Fibroblast of mammary gland (primary cell): ENCODE results near the gene AKAP13.

Experiments
- DNase-seq: peaks from one replicate; pipeline ENCODE4 v3.0.0-alpha.2; 2010; ENCODE audit warnings: low read depth
- H3K4me3 ChIP-seq: 2 replicates; pipeline ENCODE4 v1.5.1; 2011; ENCODE audit warnings: low read depth, mild to moderate bottlenecking, low read length, moderate library complexity; ENCODE audit not compliant: control insufficient read depth
- CTCF ChIP-seq: conservative IDR thresholded peaks from 2 replicates; pipeline ENCODE4 v1.5.1; 2011; ENCODE audit warnings: low read depth, low read length, inconsistent platforms; ENCODE audit not compliant: control insufficient read depth, insufficient read depth

The AKAP13 gene

GRCh38 chr15:85457392-85457968 is 77.1 kb downstream of the AKAP13 start:
- no peak for DNase-seq
- no peak for TF ChIP-seq CTCF
- no peak overlapping the region for H3K4me3 ChIP-seq

- TF ChIP-seq CTCF, result no peak
- no peak overlapping the region for H3K4me3 ChIP-seq
- peak; percentile 23 for DNase-seq
Measured at GRCh38 chr15:85458764-85459163, 78.4 kb downstream of the AKAP13 start.

- no peak overlapping the region for H3K4me3 ChIP-seq
- no peak for TF ChIP-seq CTCF
- DNase-seq, result no peak
Measured at GRCh38 chr15:85462029-85462428, 81.6 kb downstream of the AKAP13 start.

GRCh38 chr15:85463276-85463892 is 83.0 kb downstream of the AKAP13 start:
- H3K4me3 ChIP-seq, result no peak overlapping the region
- no peak for DNase-seq
- TF ChIP-seq CTCF, result no peak

- DNase-seq, result no peak
- H3K4me3 ChIP-seq, result no peak overlapping the region
- no peak for TF ChIP-seq CTCF
Measured at GRCh38 chr15:85463976-85464375, 83.6 kb downstream of the AKAP13 start.

- no peak overlapping the region for H3K4me3 ChIP-seq
- no peak for TF ChIP-seq CTCF
Measured at GRCh38 chr15:85464471-85464870, 84.1 kb downstream of the AKAP13 start.

More at GRCh38 chr15:85464471-85464870, 84.1 kb downstream of the AKAP13 start:
- no peak for DNase-seq
